Lower lobe of right lung (tissue), 2 donors: ENCODE results near the gene WBP2. TPM values are rescaled to one million over a fixed set of nuclear protein-coding genes. Genes with fewer than 3 reads are reported as not detected.

Experiments
- ATAC-seq, 2 donors: fragments of 200-7000 bp; cut with Tn5 transposase; one replicate each; pipeline ENCODE4 v1.9.1; 2020 to 2022; ENCODE audit warnings: mild to moderate bottlenecking in 2 of 2, moderate library complexity in 2 of 2
- DNase-seq: peaks from one replicate; pipeline ENCODE4 v3.0.0-alpha.2; 2020
- H3K27ac ChIP-seq: fragments of 200-600 bp; one replicate; pipeline ENCODE4 v1.8.0; 2022
- H3K27me3 ChIP-seq: fragments of 200-600 bp; one replicate; pipeline ENCODE4 v1.8.0; 2022; ENCODE audit warnings: low read depth
- H3K36me3 ChIP-seq: fragments of 200-600 bp; one replicate; pipeline ENCODE4 v1.8.0; 2022; ENCODE audit warnings: mild to moderate bottlenecking
- H3K4me1 ChIP-seq: fragments of 200-600 bp; one replicate; pipeline ENCODE4 v1.8.0; 2022
- H3K4me3 ChIP-seq: fragments of 200-600 bp; one replicate; pipeline ENCODE4 v1.8.0; 2022; ENCODE audit warnings: mild to moderate bottlenecking
- H3K9me3 ChIP-seq: fragments of 200-600 bp; one replicate; pipeline ENCODE4 v1.8.0; 2022
- intact Hi-C: fragments of 100-400 bp; cut with DNase I; formaldehyde crosslinking; loops from one replicate; pipeline ENCODE4 v1.11.0; 2022
- total RNA-seq: library from RNA; stranded (reverse); fragmentation: NEBNext Ultra II Directional; extraction: Animal tissue kit (Norgen Biotek cat#: 25700); gene quantifications from one replicate; pipeline ENCODE4 v1.2.1, GENCODE V29; 2021
- TF ChIP-seq, protein P1 (sequence below): fragments of 200-600 bp; IDR thresholded peaks from one replicate; pipeline ENCODE4 v1.8.0; 2022; ENCODE audit warnings: antibody characterized with exemption, mild to moderate bottlenecking
- donor health status: DM: no; HTN: yes; CAD: no; lungs with severe emphysema.

The WBP2 gene
- total RNA-seq, 1 donor from 2014 or later: 145 TPM

DNA sequence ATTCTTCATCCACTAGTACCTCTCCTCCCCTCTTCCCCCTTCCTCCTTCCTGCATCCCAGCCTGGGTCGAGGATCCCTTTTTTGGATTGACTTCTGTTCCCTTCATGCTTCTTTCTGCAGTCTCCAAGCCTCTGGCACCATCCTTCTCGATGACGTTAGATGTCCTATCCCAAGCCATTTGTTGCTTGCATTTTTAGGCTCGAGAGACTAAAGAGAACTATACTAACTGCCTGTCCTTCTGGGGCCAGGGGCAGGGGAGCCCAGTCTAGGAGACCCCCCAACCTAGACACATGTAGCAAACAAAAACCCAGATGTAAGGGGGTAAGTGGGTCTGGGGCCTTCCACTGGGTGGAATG is 46.6 kb downstream of the WBP2 start:
- no peak for DNase-seq
- peak overlapping the region; percentile 6 for H3K27ac ChIP-seq
- H3K9me3 ChIP-seq: no peaks in the 10 kb centered on the region
- H3K36me3 ChIP-seq: peaks cover 41% of the 10 kb centered on the region
- intact Hi-C loops: no loop called here
- TF ChIP-seq, protein P1, sequence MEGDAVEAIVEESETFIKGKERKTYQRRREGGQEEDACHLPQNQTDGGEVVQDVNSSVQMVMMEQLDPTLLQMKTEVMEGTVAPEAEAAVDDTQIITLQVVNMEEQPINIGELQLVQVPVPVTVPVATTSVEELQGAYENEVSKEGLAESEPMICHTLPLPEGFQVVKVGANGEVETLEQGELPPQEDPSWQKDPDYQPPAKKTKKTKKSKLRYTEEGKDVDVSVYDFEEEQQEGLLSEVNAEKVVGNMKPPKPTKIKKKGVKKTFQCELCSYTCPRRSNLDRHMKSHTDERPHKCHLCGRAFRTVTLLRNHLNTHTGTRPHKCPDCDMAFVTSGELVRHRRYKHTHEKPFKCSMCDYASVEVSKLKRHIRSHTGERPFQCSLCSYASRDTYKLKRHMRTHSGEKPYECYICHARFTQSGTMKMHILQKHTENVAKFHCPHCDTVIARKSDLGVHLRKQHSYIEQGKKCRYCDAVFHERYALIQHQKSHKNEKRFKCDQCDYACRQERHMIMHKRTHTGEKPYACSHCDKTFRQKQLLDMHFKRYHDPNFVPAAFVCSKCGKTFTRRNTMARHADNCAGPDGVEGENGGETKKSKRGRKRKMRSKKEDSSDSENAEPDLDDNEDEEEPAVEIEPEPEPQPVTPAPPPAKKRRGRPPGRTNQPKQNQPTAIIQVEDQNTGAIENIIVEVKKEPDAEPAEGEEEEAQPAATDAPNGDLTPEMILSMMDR: no peak
- H3K4me3 ChIP-seq: no peak overlapping the region
- peaks cover 4% of the 10 kb centered on the region for H3K4me1 ChIP-seq
- H3K27me3 ChIP-seq: no peaks in the 10 kb centered on the region
- no peak for ATAC-seq

DNA sequence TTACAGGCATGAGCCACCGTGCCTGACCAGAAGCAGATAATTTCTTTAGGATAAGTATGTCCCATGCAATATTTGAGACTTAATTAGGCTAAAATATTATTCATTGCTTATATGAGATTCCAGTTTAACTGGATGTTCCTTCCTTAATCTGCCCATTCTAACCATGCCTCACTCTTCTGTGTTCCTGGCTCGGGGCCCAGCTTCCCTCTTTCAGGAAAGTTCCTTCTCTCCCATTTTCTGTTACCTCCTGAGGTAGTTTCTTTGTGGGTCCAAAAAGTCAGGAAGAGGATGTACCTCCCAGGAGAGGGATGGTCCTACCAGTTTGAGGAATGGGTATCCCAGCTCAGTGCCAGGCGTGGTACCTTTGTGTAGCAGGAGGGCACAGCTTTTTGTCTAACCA is 47.3 kb downstream of the WBP2 start:
- peak overlapping the region; percentile 6 for H3K27ac ChIP-seq
- peak; percentile 10 for DNase-seq

DNA sequence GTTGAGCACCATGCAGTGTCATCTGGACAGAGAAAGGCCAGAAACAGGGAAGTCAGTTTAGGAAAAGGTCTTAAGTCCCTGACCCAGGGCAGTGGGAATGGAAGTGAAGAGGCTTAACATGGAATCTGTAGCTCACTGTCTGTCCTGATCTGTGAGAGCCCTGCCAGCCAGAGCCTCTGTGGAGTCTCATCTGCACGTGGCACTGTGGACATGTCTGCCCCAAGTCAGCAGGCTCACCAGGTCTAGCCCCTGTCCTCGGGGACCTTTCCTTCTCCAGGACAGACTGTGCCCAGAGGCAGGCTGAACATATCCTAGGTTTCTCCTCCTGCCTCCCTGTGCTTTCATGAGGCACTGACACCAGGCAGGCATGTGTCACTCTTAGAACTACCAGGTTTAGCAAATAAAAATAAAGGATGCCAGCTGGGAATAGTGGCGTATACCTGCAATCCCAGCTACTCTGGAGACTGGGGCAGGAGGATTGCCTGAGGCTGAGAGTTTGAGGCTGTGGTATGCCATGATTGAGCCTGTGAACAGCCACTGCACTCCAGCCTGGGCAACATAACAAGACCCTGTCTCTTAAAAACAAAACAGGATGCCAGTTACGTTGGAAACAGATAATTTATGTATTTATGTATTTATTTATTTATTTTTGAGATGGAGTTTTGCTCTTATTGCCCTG is 48.2 kb downstream of the WBP2 start:
- Histone ChIP-seq H3K27me3 (no peaks in the 10 kb centered on the region), H3K9me3 (no peaks in the 10 kb centered on the region), H3K27ac (no peak overlapping the region), H3K36me3 (peaks cover 31% of the 10 kb centered on the region), H3K4me3 (no peak overlapping the region), H3K4me1 (peaks cover 4% of the 10 kb centered on the region)
- no peak for ATAC-seq
- DNase-seq: peak; percentile 10
- TF ChIP-seq, protein P1: no peak
- intact Hi-C loops: no loop called here

More for the DNA sequence above, 47.3 kb downstream of the WBP2 start:
- TF ChIP-seq, protein P1: no peak
- Histone ChIP-seq H3K27me3 (no peaks in the 10 kb centered on the region), H3K9me3 (no peaks in the 10 kb centered on the region), H3K36me3 (peaks cover 40% of the 10 kb centered on the region), H3K4me1 (peaks cover 4% of the 10 kb centered on the region), H3K4me3 (no peak overlapping the region)
- no peak for ATAC-seq
- intact Hi-C loops: no loop called here

DNA sequence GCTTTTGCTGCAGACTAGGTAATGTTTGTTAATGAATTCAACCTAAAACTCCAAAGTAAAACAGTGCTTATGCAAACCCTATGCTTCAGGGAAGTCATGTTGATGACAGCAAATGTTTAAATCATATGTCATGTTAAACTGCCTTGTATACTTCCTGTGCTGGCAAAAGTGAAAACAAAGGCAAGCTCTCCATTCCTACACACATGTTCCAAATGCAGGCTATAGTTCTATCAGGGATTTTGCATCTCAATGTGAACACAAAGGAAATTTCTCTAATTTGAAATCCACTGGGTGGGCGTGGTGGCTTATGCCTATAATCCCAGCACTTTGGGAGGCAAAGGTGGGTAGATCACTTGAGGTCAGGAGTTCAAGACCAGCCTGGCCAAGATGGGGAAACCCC is 51.3 kb downstream of the WBP2 start:
- peaks cover 21% of the 10 kb centered on the region for H3K36me3 ChIP-seq
- DNase-seq (no peak), ATAC-seq (no peak)
- H3K27ac ChIP-seq: no peak overlapping the region
- intact Hi-C loops: no loop called here
- no peaks in the 10 kb centered on the region for H3K4me1 ChIP-seq
- no peaks in the 10 kb centered on the region for H3K27me3 ChIP-seq
- no peaks in the 10 kb centered on the region for H3K9me3 ChIP-seq
- TF ChIP-seq, protein P1: no peak
- H3K4me3 ChIP-seq: no peak overlapping the region

DNA sequence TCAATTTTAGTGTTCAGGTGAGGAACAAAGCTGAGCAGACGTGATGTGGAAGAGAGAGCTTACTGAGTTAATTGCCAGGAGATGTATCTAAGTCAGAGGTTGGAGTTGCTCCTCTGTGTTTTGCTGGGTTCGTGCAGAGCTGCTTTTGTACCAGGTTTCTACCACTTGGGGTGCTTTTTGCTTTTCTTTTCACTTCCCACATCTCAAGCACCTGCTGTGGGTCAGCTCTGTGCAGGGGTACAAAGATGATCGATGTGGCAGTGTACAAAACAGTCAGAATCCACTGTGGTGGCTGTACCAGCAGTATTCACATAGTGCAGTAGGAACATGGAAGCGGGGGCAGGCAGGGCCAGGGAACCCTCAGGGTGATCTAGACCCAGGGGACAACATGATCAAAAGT is 55.7 kb downstream of the WBP2 start:
- TF ChIP-seq, protein P1: no peak
- Histone ChIP-seq H3K27ac (no peak overlapping the region), H3K4me1 (no peaks in the 10 kb centered on the region), H3K27me3 (no peaks in the 10 kb centered on the region), H3K4me3 (no peak overlapping the region), H3K9me3 (no peaks in the 10 kb centered on the region), H3K36me3 (peaks cover 47% of the 10 kb centered on the region)
- DNase-seq (no peak), ATAC-seq (no peak)
- intact Hi-C loops: no loop called here
